CD4-positive, alpha-beta T cell treated with Interleukin-4 for 1 hour (primary cell): ENCODE data around the gene DNAH17.
A peak's percentile ranks its signal among the peaks of the same experiment; 100 is the strongest.

Source experiments
- DNase-seq, 2 donors: peaks; one replicate each; pipeline ENCODE4 v3.0.0-alpha.2; 2020 to 2022

Gene DNAH17, protein sequence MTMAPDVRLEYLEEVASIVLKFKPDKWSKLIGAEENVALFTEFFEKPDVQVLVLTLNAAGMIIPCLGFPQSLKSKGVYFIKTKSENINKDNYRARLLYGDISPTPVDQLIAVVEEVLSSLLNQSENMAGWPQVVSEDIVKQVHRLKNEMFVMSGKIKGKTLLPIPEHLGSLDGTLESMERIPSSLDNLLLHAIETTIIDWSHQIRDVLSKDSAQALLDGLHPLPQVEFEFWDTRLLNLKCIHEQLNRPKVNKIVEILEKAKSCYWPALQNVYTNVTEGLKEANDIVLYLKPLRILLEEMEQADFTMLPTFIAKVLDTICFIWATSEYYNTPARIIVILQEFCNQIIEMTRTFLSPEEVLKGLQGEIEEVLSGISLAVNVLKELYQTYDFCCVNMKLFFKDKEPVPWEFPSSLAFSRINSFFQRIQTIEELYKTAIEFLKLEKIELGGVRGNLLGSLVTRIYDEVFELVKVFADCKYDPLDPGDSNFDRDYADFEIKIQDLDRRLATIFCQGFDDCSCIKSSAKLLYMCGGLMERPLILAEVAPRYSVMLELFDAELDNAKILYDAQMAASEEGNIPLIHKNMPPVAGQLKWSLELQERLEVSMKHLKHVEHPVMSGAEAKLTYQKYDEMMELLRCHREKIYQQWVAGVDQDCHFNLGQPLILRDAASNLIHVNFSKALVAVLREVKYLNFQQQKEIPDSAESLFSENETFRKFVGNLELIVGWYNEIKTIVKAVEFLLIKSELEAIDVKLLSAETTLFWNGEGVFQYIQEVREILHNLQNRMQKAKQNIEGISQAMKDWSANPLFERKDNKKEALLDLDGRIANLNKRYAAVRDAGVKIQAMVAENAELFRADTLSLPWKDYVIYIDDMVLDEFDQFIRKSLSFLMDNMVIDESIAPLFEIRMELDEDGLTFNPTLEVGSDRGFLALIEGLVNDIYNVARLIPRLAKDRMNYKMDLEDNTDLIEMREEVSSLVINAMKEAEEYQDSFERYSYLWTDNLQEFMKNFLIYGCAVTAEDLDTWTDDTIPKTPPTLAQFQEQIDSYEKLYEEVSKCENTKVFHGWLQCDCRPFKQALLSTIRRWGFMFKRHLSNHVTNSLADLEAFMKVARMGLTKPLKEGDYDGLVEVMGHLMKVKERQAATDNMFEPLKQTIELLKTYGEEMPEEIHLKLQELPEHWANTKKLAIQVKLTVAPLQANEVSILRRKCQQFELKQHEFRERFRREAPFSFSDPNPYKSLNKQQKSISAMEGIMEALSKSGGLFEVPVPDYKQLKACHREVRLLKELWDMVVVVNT (N-terminal part only)

DNA sequence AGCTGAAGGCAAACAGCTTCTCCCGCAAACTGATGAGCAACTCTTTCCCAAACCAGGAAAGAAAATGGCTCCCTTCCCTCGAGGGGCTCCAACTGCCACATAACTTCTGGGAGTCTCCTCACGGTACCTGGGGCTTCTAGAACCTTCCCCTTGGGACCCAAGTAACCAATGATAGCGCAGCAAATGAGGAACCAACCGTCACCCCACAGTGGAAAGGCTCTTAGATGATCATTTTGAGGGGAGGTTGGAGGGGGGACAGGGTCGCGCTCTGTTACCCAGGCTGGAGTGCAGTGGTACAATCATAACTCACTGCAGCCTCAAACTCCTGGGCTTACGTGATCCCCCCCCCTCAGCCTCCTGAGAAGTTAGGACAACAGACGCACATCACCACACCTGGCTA lies at the start of gene DNAH17:
TSS of gene DNAH17 (minus strand) at position 101 of the 400 bp plus-strand sequence. CDS start 2,339 bp downstream, outside the sequence.
- no peak for DNase-seq

DNA sequence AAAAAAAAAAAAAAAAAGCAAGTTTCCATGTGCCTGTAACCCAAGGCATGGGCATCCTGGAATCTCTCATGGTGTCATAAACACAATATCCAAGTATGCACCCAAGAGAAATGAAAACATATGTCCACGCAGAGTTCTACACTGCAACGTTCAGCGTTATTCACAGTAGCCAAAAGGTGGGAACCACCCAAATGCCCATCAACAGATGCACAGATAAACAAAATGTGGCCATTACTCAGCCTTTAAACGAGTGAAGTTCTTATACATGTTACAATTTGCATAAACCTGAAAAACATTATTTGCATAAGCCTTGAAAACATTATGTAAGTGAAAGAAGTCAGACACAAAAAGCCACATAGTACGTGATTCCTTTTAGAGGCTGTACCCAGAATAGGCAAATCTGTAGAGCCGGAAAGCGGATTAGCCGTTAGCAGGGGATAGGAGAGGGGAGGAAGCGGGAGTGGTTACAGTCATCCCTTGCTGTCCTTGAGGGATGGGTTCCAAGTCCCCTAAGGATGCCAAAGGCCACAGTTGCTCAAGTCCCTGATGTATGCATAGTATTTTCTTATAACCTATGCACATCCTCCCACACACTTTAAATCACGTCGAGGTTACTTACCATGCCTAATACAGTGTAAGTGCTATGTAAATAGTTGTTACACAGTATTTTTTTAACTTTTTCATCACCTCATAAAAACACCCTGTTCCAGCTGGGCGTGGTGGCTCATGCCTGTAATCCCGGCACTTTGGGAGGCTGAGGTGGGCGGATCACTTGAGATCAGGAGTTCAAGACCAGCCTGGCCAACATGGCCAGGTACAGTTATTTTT lies 47.3 kb upstream of the DNAH17 start:
- no peak for DNase-seq

DNA sequence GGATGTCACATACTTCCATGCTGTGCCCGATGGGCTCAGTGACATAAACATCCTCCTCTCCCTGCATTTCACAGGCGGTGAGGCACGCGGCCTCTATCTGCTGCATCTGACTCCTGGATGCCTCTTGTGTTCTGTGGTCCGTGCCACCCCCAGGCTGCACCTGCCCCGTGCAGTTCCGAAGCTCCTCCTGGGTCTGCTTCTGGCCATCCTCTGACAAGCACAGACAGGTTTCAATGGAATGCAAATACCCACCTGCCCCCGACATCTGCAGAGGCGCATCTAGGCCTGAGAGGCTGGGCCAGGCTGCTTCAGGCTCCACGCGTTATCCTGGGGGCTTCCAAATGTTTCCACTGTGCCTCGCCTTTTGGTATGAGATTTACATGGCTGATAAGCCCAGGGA lies 46.3 kb upstream of the DNAH17 start:
- no peak for DNase-seq

DNA sequence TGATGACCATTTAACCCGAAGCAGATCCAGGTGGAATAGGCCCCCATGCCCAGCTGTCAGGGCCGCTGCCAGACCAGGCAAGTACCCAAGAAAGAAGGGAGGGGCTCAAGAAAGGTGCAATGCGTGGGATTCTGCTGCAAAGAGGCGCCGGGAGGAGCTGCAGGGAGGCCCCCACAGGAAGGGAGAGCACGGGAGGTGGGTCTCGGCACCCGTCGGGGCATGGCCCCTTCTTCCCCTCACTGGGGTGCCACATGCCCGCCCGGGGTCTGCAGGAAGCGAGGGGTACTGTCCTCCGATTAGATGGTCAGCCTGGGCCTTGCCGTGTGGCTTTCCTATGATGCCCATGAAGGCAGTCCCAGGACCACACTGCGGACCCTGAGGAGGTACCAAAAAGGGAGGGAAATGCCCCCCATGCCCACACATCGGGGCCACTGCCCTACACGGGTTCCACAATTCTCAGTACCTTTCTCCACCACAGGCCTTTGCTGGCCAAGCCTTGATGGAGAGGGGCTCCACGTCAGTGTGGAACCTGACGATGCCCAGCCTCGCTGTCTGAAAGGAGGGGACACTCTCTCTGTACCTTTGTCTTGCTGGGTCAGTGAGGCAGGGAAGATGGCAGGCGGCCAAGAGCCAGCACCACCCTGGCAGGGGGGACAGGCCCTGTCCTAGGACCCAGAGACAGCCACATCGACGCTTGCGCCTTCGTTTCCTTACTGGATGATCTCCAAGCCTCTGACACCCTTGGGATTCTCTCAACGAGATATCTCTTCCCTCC lies 45.5 kb upstream of the DNAH17 start:
- DNase-seq, result no peak

DNA sequence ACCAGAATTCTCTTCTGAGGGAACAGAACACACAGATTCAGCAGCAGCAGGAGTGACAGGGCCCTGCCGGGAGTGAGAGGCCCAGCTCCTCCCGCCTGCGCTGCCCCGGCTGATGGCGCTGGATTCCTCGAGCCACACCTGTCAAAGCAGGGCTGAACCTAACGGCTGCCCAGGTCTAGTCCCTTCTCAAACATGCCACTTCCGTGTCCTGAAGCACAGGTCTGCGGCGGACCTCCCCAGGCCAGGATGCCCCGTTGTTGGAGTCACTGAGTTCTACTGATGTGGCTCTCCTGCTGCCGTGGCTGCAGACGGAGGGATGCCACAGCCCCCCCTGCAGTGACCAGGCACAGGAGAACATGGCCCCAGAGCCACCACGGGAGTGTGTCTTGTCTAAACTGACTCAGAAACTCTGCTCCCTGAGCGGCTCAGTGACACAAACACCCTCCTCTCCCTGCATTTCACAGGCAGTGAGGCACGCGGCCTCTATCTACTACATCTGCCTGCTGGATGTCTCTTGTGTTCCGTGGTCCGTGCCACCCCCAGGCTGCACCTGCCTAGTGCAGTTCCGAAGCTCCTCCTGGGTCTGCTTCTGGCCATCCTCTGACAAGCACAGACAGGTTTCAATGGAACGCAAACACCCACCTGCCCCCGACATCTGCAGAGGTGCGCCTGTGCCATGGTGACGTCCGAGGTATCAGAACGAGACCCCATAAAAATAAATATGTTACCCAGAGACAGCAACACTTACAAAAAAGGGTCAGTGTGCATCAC lies 44.7 kb upstream of the DNAH17 start:
- no peak for DNase-seq

DNA sequence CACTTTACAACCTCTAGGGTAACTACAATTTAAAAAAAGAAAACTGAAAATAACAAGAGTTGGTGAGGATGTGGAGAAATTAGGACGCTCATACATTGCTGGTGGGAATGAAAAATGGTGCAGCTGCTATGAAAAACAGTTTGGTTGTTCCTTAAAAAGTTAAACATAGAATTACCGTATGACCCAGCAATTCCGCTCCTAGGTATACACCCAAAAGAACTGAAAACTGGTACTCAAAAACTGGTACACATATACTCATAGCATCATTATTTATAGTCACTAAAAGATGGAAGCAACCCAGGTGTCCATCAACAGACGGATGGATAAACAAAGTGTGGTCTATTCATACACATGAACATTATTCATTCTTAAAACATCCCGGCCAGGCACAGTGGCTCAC lies 42.9 kb upstream of the DNAH17 start:
- no peak for DNase-seq

DNA sequence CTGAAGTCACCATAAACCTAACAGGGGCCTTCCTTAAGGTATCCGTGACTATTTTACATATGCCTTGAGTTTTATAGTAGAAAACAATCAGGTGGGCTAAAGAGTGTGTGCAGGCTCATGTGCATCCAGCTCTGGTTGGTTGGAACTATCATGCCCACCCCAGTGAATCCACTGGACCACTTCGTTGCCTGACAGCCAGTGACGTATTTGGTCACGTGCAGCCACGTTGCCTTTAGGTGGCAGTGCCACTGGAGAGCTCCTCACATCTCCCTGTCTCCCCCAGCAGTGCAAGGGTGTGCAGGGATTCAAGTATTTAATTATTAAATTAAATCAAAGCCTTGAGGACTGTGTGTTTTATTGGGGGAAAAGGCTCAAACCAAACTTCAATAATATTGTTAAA lies 42.1 kb upstream of the DNAH17 start:
- no peak for DNase-seq

DNA sequence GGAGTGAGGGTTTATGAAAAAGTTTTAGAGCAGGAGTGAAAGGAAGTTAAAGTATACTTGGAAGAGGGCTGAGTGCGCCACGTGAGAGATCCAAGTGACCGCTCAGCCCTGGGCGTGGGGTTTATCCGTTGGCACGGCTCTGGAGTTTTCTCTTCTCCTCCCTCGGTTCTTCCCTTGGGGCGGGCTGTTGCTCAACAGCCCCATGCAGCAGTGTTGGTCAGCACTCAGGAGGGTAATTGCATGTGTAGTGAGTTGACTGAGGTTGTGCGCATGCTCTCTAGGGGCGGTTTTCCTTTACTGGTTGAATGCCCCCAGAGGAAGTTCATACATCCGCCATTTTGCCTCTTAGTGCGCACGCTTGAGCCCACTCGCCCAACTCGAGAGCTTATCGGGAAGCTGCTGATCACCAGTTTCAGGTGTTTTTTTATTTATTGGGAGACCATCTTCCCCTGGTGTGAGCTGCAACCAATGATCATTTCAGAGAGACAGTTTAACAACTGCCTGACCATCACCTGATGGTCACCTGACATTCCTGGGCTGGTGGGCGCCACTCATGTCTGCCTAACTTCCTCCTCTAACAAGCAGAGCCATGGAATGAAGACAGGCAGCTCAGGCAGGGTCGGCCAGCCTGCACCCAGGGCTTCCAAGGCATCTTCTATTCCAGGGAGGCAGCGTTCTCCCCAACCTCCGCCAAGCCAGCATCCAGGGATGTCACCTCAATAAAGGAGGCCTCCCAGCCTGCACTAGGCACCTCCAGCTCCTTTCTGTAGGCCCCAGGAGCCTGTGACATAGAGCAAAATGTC lies 41.3 kb upstream of the DNAH17 start:
- no peak for DNase-seq

DNA sequence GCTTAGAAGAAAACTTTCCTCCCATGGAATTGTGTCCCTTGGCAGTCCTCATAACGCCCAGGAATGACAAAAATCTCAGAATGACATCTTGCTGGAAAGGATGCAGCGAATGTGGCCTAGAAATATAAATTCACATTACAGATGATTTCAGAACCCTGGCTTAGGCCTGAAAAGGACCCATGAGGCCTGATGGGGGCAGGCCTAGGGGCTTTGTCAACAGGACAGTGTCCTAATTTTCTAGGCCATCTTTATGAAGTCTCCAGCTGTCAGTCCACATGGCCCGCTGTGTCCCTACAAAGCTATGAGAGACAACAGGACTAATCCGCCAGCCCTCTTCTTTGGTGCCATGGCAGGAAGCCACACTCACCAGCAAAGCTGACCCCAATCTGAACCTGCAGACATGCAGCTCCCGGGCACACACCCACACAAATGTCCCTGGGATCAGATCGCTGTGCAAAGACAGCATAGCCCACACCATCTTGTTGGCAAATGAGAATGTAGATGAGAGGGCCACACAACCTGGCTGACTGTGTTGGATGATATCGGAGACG lies 40.4 kb upstream of the DNAH17 start:
- no peak for DNase-seq

DNA sequence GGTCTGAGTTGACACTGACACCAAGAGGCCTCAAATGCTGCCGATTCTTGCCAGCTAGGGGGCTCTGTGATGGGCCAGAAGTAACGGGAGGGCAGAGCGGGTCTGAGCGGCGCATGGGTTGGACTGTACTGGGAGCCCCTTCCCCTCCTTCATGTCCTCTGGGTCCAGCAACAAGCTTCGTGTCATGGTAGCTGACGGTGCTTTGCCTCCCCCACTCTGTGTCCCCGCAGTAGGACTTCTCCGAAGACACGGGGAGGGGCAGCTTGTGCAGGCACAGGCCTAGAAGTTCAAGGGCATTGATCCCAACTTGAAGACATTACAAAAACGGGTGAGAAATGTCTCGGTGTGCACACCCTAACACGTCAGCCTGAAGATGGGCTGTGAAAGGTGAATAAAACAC lies 39.8 kb upstream of the DNAH17 start:
- DNase-seq, result no peak

DNA sequence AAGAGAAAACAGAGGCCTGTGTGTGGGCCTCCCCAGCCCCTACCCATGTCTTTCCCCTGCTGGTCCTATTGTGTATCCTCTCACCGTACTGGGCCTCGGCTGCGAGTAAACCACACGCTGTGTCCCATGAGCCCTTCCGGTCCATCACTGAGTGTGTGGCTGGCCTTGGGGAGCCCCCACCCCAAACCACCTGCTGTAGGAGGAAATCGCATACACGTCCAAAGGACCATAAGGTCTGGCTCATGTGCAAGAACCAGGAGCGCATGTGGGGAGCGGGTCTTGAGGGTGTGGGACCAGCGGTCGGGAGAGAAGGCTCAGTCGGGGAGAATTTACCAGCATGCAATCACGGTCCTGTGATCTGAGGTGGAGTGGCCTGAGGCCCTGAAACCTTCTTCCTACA lies 38.4 kb upstream of the DNAH17 start:
- DNase-seq, result no peak

DNA sequence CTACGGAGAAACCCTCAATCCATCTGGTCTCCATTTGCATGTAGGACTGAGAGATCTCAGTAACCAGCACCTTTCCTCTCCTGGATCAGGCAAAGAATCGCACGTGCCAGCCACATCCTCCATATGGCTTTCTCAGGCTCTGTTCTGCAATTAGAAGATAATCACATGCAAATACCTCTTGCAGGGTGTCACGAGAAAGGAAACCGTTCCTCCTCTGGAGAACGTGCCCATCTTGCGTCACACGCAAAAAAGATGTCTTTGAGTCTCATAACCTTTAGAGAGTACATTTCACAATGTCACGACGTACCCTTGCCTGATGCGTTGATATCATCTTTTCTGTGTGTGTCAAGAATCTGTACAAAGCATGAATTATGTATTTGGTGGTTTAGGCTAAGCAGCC lies 36.2 kb upstream of the DNAH17 start:
- DNase-seq, result peak in 1 of 2 donors; percentile 58

DNA sequence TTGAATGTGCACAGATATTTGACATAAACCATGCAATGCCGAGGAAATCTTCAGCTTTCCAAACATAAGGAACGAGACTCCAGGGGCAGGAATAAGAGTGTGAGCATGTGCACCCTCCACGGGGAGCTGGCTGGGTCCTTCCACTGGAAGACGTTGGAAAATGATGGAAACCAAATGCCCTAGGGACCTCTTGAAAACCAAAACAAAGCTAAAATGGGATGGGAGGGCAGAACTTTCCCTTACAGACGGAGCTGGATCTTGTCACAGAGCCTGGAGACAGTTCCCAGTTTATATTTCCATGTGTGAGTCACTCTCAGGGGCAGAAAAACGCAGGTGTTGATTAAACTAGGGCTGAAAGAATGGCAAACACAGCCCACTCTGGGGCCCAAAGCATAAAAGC lies 34.4 kb upstream of the DNAH17 start:
- no peak for DNase-seq

DNA sequence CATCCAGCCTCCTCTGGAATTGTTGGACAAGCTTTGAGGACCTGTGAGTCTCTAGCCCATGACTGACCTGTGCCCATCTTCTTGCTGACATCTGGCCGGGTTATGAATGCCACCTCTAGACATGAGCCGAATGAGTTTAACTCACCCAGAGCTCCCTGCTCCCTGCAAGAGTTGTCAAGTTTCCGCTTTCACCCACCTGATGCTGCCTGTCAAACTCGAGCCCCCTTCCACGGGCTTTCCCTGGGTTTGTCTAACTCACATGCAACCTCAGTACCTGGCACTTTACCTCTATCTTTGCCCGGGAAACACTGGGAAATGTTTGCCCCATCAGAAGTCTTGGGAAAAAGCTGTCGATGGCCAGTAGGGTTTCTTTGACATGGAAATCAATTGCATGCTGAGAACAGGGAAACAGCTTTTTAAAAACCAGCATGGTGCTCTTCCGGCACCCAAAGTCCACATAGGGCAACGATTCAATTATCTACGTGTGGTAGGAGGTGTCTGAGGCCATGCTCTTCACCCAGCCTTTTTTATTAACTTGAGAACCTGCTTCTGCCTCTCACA lies 33.8 kb upstream of the DNAH17 start:
- DNase-seq, result no peak

DNA sequence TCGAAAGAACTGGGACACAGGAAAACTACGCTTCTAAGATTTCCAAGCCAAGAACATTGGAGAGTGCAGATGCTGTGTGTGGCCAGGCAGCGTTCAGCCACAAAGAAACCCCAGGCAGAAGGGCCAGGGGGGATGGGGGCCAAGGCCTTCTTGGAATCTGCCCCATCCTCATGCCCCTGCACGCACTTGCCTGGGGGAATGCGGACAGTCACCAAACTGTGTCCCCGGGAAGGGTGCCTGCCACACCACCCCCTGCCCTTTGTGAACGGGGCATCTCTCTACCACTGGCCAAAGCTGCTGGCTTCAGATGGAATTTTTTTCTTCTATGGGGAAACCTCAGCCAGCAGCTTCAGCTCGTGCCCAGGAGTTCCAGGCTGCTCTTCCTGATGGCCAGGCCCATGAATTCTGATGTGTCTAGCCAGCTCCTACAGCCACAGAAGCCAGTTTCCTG lies 32.0 kb upstream of the DNAH17 start:
- no peak for DNase-seq

DNA sequence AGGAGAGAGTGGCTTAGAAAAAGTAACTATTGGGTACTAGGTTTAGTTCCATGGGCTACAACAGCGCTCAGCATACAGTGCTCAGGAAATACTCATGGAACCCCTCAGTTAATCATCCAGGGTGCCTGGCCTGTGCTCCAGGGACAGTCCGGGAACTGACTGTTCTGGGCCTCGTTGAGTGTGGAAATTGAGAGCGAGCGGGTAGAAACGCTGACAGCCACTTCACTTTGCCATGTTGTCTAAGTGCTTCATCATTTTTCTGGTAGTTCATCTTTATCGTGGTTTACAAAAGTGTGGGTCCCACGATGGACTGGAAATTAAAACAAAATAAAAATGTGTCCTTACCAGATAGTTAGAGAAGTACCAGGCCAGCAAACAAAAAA lies 31.6 kb upstream of the DNAH17 start:
- DNase-seq, result no peak

DNA sequence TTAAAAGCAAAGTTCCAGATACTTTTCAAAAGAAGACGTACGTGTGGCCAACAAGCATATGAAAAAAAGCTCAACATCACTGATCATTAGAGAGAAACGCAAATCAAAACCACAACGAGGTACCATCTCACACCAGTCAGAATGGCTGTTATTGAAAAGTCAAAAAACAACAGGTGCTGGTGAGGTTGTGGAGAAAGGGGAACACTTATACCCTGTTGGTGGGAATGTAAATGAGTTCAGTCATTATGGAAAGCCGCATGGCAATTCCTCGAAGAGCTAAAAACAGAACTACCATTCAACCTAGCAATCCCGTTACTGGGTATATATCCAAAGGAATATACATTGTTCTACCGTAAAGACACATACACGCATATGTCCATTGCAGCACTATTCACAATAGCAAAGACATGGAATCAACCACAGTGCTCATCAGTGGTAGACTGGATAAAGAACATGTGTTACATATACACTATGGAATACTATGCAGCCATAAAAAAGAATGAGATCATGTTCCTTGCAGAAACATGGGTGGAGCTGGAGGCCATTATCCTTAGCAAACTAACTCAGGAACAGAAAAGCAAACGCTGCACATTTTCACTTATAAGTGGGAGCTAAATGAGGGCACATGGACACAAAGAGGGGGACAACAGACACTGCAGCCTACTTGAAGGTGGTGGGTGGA lies 31.1 kb upstream of the DNAH17 start:
- no peak for DNase-seq

DNA sequence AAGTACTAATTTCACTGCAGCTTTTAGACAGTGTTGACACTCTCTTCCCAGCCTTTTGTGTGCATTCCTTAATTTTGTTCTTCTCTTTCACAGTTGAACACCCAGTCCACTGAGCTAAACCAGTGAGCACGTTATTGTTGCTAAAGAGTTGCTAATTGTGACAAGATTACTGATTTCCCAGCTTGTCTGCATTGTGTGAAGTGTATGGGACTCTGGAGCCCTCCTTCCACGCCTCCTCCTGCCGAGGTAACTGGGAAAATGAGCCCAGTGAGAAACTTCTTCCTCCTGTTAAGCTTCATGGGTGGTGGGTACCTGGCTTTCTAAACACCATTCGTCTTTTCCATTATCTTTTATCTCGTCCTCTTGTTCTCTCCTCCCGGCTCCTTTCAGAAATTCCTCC lies 29.8 kb upstream of the DNAH17 start:
- no peak for DNase-seq
